Liver (tissue), 9 donors: ENCODE data around the gene TMEM184A. TPM values are rescaled to one million over a fixed set of nuclear protein-coding genes. Genes with fewer than 3 reads are reported as not detected.
A peak's percentile ranks its signal among the peaks of the same experiment; 100 is the strongest.

Experiments
- DNase-seq: peaks from one replicate; pipeline ENCODE4 v3.0.0-alpha.2; 2017; ENCODE audit warnings: low spot score
- H3K27ac ChIP-seq, 2 donors: one replicate each; pipeline ENCODE4 v1.7.0; 2013; ENCODE audit warnings: inconsistent platforms in 2 of 2, low read length in 2 of 2, control low read depth in 1 of 2, low read depth in 1 of 2, mild to moderate bottlenecking in 1 of 2
- H3K27me3 ChIP-seq, 4 donors: one replicate each; pipeline versions ENCODE4 v1.6.1 to v1.7.0; 2013; ENCODE audit warnings: low read length in 3 of 4, inconsistent platforms in 1 of 4, mild to moderate bottlenecking in 1 of 4, moderate library complexity in 1 of 4; ENCODE audit not compliant: control insufficient read depth in 4 of 4, insufficient read depth in 4 of 4
- H3K36me3 ChIP-seq, 4 donors: one replicate each; pipeline versions ENCODE4 v1.6.1 to v1.7.0; 2013; ENCODE audit warnings: low read length in 3 of 4, mild to moderate bottlenecking in 3 of 4, low read depth in 1 of 4, moderate library complexity in 1 of 4; ENCODE audit not compliant: control insufficient read depth in 4 of 4, insufficient read depth in 3 of 4
- H3K4me1 ChIP-seq, 4 donors: one replicate each; pipeline versions ENCODE4 v1.6.1 to v1.7.0; 2013; ENCODE audit warnings: low read length in 3 of 4, mild to moderate bottlenecking in 3 of 4, moderate library complexity in 1 of 4; ENCODE audit not compliant: control insufficient read depth in 4 of 4, insufficient read depth in 4 of 4
- H3K4me3 ChIP-seq, 3 donors: one replicate each; pipeline versions ENCODE4 v1.6.1 to v1.7.0; 2013; ENCODE audit warnings: low read length in 3 of 3, control low read depth in 1 of 3, low read depth in 1 of 3, mild to moderate bottlenecking in 1 of 3
- H3K9ac ChIP-seq, 2 donors: one replicate each; pipeline ENCODE4 v1.7.0; 2013; ENCODE audit warnings: low read length in 2 of 2, mild to moderate bottlenecking in 2 of 2, moderate library complexity in 2 of 2, control low read depth in 1 of 2, low read depth in 1 of 2
- H3K9me3 ChIP-seq, 4 donors: one replicate each; pipeline versions ENCODE4 v1.6.1 to v1.7.0; 2013; ENCODE audit warnings: low read length in 3 of 4; ENCODE audit not compliant: control insufficient read depth in 4 of 4
- ATF3 ChIP-seq: IDR thresholded peaks from 2 replicates; pipeline ENCODE4 v1.6.1; 2016; ENCODE audit warnings: antibody characterized with exemption
- EGR1 ChIP-seq, 2 donors: IDR thresholded peaks; 2 replicates each; pipeline ENCODE4 v1.6.1; 2016 to 2018; ENCODE audit warnings: antibody characterized with exemption in 2 of 2, low read depth in 2 of 2
- FOXA1 ChIP-seq: IDR thresholded peaks from 2 replicates; pipeline ENCODE4 v1.6.1; 2016; ENCODE audit warnings: antibody characterized with exemption
- FOXA2 ChIP-seq: IDR thresholded peaks from 2 replicates; pipeline ENCODE4 v1.6.1; 2016; ENCODE audit warnings: antibody characterized with exemption
- GABPA ChIP-seq, 2 donors: IDR thresholded peaks in 1 of 2; conservative IDR thresholded peaks in 1 of 2; 2 replicates each; pipeline ENCODE4 v1.6.1; 2016; ENCODE audit warnings: antibody characterized with exemption in 2 of 2, mild to moderate bottlenecking in 1 of 2, moderate library complexity in 1 of 2
- HNF4A ChIP-seq, 2 donors: conservative IDR thresholded peaks; 2 replicates each; pipeline ENCODE4 v1.6.1; 2016; ENCODE audit warnings: antibody characterized with exemption in 2 of 2, mild to moderate bottlenecking in 2 of 2
- HNF4G ChIP-seq: IDR thresholded peaks from 2 replicates; pipeline ENCODE4 v1.6.1; 2016; ENCODE audit warnings: antibody characterized with exemption
- JUND ChIP-seq, 2 donors: IDR thresholded peaks; 2 replicates each; pipeline ENCODE4 v1.6.1; 2016; ENCODE audit warnings: antibody characterized with exemption in 2 of 2
- NR2F2 ChIP-seq: IDR thresholded peaks from 2 replicates; pipeline ENCODE4 v1.6.1; 2016; ENCODE audit warnings: antibody characterized with exemption
- RAD21 ChIP-seq, 2 donors: IDR thresholded peaks; 2 replicates each; pipeline ENCODE4 v1.6.1; 2016; ENCODE audit warnings: antibody characterized with exemption in 2 of 2, mild to moderate bottlenecking in 2 of 2
- REST ChIP-seq: IDR thresholded peaks from 2 replicates; pipeline ENCODE4 v1.6.1; 2016; ENCODE audit warnings: antibody characterized with exemption, mild to moderate bottlenecking
- RXRA ChIP-seq, 2 donors: IDR thresholded peaks; 2 replicates each; pipeline ENCODE4 v1.6.1; 2017 to 2018; ENCODE audit warnings: antibody characterized with exemption in 2 of 2, mild to moderate bottlenecking in 1 of 2
- SP1 ChIP-seq: IDR thresholded peaks from 2 replicates; pipeline ENCODE4 v1.6.1; 2018; ENCODE audit warnings: antibody characterized with exemption, mild to moderate bottlenecking
- TAF1 ChIP-seq: conservative IDR thresholded peaks from 2 replicates; pipeline ENCODE4 v1.6.1; 2016; ENCODE audit warnings: antibody characterized with exemption, mild to moderate bottlenecking
- YY1 ChIP-seq: IDR thresholded peaks from 2 replicates; pipeline ENCODE4 v1.6.1; 2016; ENCODE audit warnings: antibody characterized with exemption, mild to moderate bottlenecking
- WGBS: extraction: QIAGEN DNeasy Blood & Tissue Kit; methylation state at CpG from one replicate; pipeline ENCODE4 v1.1.7; 2013; 5-methylcytosine and 5-hydroxymethylcytosine counted together
- polyA plus RNA-seq, 2 donors: library from polyadenylated mRNA; stranded (reverse) in 1 of 2; unstranded in 1 of 2; fragments of 200-250 nt in 1 of 2; fragments of >200 nt in 1 of 2; fragmentation: Nextera tagmentation in 1 of 2; extraction: Ambion mirVana in 1 of 2; gene quantifications; one replicate each; pipeline versions ENCODE4 v1.2.1 to v1.2.3, GENCODE V29; 2013 to 2015
- total RNA-seq, 2 donors: library from RNA; depleted of rRNA; stranded (reverse); fragments of >200 nt; gene quantifications; one replicate each; pipeline ENCODE4 v1.2.3, GENCODE V29; 2014
- TF ChIP-seq, protein P1 (sequence below): IDR thresholded peaks from 2 replicates; pipeline ENCODE4 v1.6.1; 2016; ENCODE audit warnings: antibody characterized with exemption
- TF ChIP-seq, protein P2 (sequence below): IDR thresholded peaks from 2 replicates; pipeline ENCODE4 v1.6.1; 2016; ENCODE audit warnings: antibody characterized with exemption
- TF ChIP-seq, protein P3 (sequence below): fragments of 150-350 bp; IDR thresholded peaks from 2 replicates; pipeline ENCODE4 v1.5.1; 2017; ENCODE audit warnings: improper control_type of control experiment, low read depth, low read length; ENCODE audit not compliant: missing input control
- donor health status: healthy.
- donor health status: healthy.
- donor health status: healthy.
- donor health status: healthy.
- donor health status: healthy.

The TMEM184A gene
- total and polyA plus RNA-seq, 4 donors: 1.6 to 12.6 (median 11.4) TPM

GRCh38 chr7:1531979-1532455 is 24.0 kb downstream of the TMEM184A start:
- Histone ChIP-seq H3K4me3 (peak overlapping the region; percentile 43 to 92 (median 72)), H3K9ac (peak overlapping the region; percentile 80 to 90), H3K27me3 (no peaks in the 10 kb centered on the region), H3K4me1 (peaks cover 8 to 32% (median 22%) of the 10 kb centered on the region in 4 donors), H3K27ac (peak overlapping the region; percentile 92 to 96), H3K9me3 (no peaks in the 10 kb centered on the region), H3K36me3 (no peaks in the 10 kb centered on the region)
- no peak for DNase-seq
- 48% methylated on average over 10 of the region's 10 CpGs for WGBS
- TF ChIP-seq HNF4A (conservative IDR thresholded peaks at IDR 0.05) (no peak), HNF4G (peak; percentile 4)

GRCh38 chr7:1531263-1531978 is 24.6 kb downstream of the TMEM184A start:
- H3K27ac ChIP-seq: peak overlapping the region; percentile 92 to 96
- H3K4me1 ChIP-seq: peaks cover 3 to 26% (median 20%) of the 10 kb centered on the region in 4 donors
- H3K27me3 ChIP-seq: no peaks in the 10 kb centered on the region
- H3K36me3 ChIP-seq: no peaks in the 10 kb centered on the region
- peak overlapping the region; percentile 43 to 92 (median 72) for H3K4me3 ChIP-seq
- no peak for DNase-seq
- peak; percentile 89 to 91 for TF ChIP-seq HNF4A (conservative IDR thresholded peaks at IDR 0.05)
- TF ChIP-seq, protein P1, sequence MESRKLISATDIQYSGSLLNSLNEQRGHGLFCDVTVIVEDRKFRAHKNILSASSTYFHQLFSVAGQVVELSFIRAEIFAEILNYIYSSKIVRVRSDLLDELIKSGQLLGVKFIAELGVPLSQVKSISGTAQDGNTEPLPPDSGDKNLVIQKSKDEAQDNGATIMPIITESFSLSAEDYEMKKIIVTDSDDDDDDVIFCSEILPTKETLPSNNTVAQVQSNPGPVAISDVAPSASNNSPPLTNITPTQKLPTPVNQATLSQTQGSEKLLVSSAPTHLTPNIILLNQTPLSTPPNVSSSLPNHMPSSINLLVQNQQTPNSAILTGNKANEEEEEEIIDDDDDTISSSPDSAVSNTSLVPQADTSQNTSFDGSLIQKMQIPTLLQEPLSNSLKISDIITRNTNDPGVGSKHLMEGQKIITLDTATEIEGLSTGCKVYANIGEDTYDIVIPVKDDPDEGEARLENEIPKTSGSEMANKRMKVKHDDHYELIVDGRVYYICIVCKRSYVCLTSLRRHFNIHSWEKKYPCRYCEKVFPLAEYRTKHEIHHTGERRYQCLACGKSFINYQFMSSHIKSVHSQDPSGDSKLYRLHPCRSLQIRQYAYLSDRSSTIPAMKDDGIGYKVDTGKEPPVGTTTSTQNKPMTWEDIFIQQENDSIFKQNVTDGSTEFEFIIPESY: peak; percentile 24
- peak; percentile 63 for TF ChIP-seq NR2F2
- no peak for TF ChIP-seq REST
- TF ChIP-seq, protein P2, sequence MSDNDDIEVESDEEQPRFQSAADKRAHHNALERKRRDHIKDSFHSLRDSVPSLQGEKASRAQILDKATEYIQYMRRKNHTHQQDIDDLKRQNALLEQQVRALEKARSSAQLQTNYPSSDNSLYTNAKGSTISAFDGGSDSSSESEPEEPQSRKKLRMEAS: peak; percentile 8
- peak; percentile 42 for TF ChIP-seq SP1
- TF ChIP-seq HNF4G: peak; percentile 48
- TF ChIP-seq, protein P3, sequence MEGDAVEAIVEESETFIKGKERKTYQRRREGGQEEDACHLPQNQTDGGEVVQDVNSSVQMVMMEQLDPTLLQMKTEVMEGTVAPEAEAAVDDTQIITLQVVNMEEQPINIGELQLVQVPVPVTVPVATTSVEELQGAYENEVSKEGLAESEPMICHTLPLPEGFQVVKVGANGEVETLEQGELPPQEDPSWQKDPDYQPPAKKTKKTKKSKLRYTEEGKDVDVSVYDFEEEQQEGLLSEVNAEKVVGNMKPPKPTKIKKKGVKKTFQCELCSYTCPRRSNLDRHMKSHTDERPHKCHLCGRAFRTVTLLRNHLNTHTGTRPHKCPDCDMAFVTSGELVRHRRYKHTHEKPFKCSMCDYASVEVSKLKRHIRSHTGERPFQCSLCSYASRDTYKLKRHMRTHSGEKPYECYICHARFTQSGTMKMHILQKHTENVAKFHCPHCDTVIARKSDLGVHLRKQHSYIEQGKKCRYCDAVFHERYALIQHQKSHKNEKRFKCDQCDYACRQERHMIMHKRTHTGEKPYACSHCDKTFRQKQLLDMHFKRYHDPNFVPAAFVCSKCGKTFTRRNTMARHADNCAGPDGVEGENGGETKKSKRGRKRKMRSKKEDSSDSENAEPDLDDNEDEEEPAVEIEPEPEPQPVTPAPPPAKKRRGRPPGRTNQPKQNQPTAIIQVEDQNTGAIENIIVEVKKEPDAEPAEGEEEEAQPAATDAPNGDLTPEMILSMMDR: no peak
- TF ChIP-seq RAD21 (IDR thresholded peaks at IDR 0.05): no peak
- no peak for TF ChIP-seq FOXA1
- TF ChIP-seq GABPA (IDR thresholded peaks at IDR 0.05 in 1 of 2, conservative IDR thresholded peaks at IDR 0.05 in 1 of 2): no peak
- no peak for TF ChIP-seq YY1
- peak; percentile 26 to 29 for TF ChIP-seq RXRA (IDR thresholded peaks at IDR 0.05)
- TF ChIP-seq ATF3: no peak
- no peak for TF ChIP-seq JUND (IDR thresholded peaks at IDR 0.05)
- TF ChIP-seq TAF1: no peak
- TF ChIP-seq EGR1 (IDR thresholded peaks at IDR 0.05; ENCODE audit: low read depth in 2 of 2): no peak
- no peak for TF ChIP-seq FOXA2
- peak overlapping the region; percentile 80 to 90 for H3K9ac ChIP-seq
- no peaks in the 10 kb centered on the region for H3K9me3 ChIP-seq
- 7% methylated on average over 55 of the region's 55 CpGs for WGBS
